ENCODE measurements around the gene EFCAB6.

GRCh38 chr22:43504068-43504467 is 308.0 kb downstream of the EFCAB6 start:
- no peak for TF ChIP-seq CTCF (IDR thresholded peaks at IDR 0.05)
- TF ChIP-seq POLR2A (IDR thresholded peaks at IDR 0.05) = no peak

Data from heart left ventricle (tissue), 13 donors.